ENCODE results near the gene MSI2.

MSI2 gene

DNA sequence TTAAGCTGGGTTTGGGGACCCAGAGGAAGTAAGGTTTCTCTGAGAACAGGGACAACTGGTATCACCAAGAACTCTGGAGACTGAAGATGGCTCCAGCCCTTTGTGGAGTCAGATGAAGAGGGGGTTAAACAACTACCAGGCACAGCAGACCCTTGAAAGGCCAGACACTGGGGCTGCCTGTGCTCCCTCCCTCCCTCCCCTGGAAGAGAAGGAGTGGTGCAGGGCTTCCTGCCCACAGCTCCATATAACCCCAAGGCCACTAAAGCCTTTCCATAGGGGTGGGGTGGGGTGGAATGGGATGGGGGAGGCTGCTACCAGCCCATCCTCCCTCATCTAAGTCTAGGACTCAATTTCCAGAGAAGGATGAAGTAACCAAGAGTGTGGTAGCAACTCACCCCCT, 422.1 kb downstream of the MSI2 start:
- no peak for DNase-seq

- DNase-seq = no peak
These were observed 423.0 kb downstream of the MSI2 start for GRCh38 chr17:57679356-57679755.

DNA sequence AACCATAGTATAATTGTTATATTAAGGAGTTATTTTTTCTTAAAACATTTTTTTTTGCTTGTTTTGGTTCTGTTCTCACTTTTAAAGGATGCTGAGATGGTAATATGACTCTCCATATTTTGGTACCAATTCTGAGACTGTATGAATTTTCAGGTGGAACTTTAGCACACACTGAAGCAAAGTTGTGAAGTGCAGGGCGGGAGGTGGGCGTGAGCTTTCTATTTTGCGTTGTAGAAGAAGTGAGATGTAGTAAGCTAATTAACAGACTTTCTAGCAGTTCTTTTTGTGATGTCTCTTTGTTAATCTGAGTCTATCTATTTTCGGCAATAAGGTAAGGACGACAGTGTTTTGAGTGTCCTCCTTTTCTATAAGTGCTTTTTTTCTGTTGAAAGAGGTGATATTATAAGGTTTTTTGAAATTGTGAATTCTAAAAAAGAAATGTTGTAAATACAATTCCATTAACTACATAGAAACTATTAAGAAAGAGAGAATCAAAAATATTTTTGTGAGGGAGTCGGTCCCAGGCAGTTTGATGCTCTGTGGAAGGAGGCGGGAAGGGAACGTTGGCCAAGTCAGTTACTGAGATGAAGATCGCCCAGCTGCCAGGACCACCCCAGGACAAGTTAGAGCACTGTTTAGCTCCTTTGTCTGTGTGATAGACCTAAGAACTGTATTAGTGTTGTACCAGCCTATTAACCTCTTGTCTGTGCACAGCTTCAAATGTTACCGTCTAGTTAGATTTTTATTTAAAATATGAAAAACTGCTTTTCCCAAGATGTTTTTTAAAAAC, 423.8 kb downstream of the MSI2 start:
- DNase-seq = no peak

- DNase-seq = no peak
These were observed 426.4 kb downstream of the MSI2 start for GRCh38 chr17:57682701-57683100.

GRCh38 chr17:57684711-57685498, 428.6 kb downstream of the MSI2 start:
- no peak for DNase-seq

DNA sequence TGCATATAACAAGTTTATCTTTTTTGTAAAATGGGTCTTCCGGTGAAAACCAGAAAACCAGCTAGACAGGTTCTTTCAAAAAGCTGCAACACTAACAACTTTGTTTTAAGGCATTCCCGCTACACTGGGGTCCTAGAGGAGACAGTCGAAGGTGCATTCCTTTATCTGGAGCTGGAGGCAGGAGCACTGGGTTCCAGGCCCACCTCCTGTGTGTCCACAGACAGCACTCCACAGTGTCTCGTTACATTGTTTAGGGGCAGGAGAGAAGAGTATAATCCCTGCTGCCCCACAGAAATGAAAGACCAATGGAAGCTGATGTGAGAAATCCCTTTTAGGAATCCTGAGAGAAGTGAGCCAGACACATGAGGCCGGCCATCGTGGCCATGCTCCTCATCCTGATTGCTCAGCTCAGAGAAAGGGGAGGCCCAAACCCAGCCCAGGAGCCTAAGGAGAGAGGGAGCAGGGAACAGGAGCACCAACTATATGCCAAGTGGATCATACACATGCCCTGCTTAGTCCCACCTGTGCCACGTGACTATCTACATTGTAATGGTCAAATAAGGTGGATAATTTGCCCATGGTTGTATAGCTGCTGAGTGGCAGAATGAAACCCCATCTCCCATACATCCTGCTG, 429.3 kb downstream of the MSI2 start:
- no peak for DNase-seq

DNA sequence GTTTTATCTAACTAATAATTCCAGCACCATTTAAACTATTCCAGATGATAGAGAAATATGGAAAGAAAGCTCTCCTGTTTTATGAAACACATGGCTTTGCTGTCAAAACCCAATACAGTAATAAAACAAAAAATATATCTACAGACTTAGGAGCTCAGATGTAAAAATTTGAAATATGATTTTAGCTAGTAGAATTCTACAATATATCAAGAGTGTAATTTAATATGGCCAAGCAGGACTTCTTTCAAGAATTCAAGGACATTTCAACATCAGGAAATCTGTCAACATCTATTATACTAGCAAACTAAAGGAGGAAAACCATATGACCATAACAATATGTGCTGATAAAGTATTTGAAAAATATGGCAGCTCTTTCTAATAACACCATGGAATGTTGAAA, 431.3 kb downstream of the MSI2 start:
- DNase-seq = no peak

DNA sequence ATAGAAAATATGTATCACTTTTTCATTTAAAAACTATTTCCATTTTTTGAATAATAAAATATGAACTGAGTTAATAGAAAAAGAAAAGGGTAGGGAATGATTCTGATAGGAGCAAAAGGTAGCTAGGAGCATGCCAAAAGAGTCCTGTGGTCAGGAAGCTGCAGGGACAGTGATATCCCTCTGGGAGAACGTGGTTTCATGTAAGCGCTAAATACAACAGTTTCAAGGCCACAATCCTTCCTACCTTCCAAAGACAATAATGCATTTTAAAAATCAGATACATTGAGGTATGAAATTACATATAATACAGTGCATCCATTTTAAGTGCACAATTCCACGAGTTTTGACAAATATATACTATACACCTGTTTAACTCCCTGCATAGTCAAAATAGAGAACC, 432.9 kb downstream of the MSI2 start:
- no peak for DNase-seq

DNA sequence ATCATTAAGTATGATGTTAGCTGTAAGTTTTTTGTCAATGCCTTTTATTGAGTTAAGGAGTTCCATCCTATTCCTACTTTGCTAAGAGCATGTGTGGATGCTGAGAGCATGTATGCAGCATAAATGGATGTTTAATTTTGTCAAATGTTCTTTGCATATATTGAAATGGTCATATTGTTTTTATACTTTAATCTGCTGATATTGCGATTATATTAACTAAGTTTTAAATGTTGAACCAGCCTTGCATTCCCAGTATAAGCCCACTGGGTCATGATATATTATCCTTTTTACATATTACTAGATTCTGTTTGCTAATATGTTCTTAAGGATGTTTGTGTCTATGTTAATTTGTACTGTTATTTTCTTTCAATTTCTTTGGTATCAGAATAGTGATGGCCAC, 435.6 kb downstream of the MSI2 start:
- DNase-seq = no peak

DNA sequence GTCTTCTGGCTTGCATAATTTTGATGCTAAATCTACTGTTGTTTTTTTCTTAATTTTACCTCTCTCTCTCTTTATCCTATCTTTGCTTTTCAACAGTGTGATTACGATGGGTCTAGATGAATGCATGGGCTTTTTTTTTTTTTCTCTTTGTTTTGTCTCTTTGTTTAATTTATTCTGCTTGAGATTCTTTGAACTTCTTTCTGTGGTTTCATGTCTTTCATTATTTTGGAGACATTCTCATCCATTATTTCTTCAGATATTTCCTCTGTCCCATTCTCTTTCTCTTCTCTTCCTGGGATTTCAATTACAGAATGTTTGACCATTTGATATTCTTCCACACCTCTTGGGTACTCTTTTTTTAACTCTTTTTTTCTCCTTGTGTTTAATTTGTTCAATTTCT, 436.4 kb downstream of the MSI2 start:
- DNase-seq = no peak

DNA sequence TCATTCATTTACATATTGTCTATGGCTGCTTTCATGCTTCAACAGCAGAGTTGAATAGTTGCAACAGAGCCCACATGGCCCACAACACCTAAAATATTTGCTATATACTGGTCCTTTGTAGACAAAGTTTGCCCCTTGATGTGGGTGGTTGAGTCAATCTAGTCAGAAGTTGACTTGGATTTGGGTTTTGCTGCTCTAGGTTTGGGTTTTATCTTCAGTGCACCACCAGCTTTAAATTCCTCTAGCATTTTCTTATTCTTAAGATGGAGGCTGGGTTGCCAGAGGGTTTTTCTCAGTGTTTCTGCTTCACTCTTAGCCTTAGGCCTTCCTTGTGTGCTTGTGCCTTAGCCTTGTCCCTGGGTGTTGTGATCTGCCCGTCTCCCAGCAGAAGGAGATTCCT, 437.7 kb downstream of the MSI2 start:
- DNase-seq = no peak

- no peak for DNase-seq
These were observed 439.7 kb downstream of the MSI2 start for GRCh38 chr17:57696050-57696449.

GRCh38 chr17:57697197-57697596, 440.9 kb downstream of the MSI2 start:
- no peak for DNase-seq

GRCh38 chr17:57697891-57698711, 441.8 kb downstream of the MSI2 start:
- no peak for DNase-seq

GRCh38 chr17:57699751-57700219, 443.5 kb downstream of the MSI2 start:
- DNase-seq = no peak

- DNase-seq = peak; percentile 95
These were observed 444.8 kb downstream of the MSI2 start for GRCh38 chr17:57701124-57701523.

DNA sequence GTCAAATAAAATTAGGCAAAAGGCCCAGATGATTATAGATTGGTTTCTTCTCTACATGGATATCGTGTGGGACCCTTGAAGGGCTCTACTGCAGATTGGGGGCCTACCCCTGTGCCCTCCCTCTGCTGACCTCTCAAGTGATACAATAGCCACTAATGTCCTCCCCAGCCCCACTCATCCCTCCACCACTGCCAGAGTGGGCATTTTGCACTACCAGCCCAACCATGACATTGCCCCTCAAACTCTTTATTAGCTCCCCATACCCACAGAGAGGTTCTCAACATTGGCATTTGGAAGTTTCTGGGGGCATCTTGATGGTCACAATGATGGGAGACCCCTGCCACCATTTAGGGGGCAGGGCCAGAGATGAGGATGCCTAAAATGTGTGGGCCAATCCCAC, 446.9 kb downstream of the MSI2 start:
- no peak for DNase-seq

DNA sequence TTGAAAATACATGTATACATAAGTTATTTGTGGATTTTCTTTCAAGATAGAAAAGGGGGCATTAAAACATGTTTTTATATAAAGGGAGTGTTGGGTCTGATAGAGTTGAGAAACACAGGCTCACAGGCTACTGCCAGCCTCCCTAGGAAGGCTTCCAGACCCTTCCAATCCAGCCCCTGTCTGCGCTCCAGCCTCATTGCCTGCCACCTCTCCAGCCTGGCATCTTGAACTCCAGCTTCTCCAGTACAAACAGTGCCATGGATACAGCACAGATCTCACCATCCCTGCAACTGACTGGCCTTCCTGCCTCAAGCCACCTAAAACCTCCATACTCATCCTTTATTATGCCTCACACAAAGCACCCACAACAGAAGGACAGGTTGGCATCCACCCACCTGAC, 448.1 kb downstream of the MSI2 start:
- no peak for DNase-seq

DNA sequence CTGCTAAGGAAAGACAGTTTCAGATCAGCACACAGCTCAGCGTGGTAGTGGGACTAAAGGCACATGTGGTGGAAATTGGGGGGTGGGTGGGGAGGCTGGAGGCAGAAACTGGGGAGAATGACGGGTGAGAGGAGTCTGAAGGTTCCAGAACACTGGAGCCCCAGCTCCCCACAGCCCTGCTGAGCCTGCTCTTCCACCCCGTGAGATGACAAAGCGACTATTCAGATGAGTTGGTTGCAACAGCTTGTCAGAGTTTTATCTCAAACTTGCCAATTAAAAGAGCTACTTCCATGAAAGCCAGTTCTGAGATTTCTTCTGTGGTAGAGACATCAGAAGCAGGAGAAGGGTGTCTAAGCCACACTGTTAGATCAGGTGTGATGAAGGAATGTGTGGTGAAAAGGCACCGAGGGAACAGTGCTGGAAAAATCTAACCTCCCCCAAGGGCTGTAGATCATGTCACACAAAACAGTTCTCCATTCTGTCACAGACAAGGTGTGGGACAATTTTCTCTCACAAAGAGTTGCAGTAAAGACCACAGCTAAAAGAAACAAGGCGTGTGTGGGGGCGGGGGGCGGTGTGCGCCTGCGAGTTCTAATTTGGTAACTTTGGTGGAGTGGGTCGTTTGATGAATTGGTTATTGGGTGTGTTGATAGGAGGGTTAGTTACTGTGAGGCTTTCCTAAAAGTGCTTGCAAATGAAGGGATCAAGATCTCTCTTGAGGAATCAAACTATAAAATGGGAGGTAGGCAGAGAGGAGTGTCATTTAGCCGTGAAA, 449.8 kb downstream of the MSI2 start:
- DNase-seq = no peak

DNA sequence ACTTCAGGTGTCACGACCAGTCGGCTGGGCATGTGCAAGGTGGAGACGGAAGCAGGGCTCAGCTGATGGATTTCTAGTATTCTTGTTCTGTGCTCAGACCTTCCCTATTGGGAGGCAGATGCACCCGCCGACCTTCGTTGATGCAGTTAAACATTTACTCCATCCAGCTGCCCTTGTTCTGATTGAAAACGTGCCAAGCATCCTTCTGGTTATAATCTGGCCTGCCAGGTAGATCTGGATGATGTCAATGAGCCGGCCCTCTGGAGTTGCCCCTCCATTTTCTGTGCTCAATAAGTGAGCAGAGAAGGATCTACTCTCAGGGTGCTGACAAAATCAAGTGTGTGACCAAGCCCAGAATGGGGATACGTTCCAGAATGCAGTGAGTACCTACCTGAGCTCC, 450.4 kb downstream of the MSI2 start:
- DNase-seq = no peak

DNA sequence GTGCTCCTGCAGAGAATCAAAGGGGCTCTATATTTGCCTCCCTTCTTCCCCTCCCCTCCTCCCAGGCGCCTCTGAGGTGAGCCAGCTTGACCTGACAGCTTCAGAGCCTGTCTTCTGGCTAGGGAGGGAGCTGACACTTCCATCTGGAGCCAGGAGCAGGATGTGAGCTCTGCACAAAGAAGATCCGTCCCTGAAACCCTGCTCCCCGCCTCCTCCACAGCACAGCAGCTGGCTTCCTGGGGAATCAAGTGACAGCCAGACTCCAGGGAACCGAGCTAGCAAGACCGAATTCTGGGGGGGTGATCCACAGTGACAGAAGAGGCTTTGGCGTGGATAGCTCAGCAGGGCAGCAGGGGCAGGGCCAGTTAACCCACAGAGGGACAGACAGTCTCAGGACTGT, 451.6 kb downstream of the MSI2 start:
- DNase-seq = no peak

DNA sequence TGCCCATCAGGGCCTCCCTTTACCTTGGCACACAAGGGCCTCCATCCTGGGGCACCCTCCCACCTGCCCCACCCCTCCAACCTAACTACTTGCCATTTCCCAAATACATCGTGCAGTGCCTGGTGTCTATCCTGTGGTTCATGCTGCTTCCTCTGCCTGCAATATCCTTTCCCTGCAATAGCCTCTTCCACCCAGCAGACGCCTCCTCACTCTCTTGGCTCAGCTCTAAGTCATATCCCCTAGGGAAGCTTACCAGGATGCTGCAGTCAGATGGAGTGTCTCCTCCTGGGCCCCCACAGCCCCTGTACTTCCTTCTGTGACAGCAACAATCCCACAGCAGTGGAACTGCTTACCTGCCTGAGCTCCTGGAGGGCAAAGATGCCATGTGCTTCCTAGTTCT, 452.1 kb downstream of the MSI2 start:
- DNase-seq = no peak
